NCI-H524 treated with DMSO at 0.1 percent for 48 hours (cell line): ENCODE results near the gene TBC1D2B.
A peak's percentile ranks its signal among the peaks of the same experiment; 100 is the strongest.
"Not testable (repeated sequence)": the region's sequence is repeated elsewhere in the genome, so short reads cannot be mapped to it uniquely, and the experiment has no call there.

ENCODE experiments used
- DNase-seq: peaks from one replicate; lab custom pipeline; 2025; lab: John Stamatoyannopoulos, UW

The TBC1D2B gene

GRCh38 chr15:78001656-78002055 is 75.9 kb downstream of the TBC1D2B start:
- DNase-seq: no peak

- DNase-seq: no peak
Measured at GRCh38 chr15:78000927-78001249, 76.6 kb downstream of the TBC1D2B start.

- peak; percentile 59 for DNase-seq
Measured at GRCh38 chr15:78000091-78000926, 77.2 kb downstream of the TBC1D2B start.

- no peak for DNase-seq
Measured at GRCh38 chr15:77999486-77999885, 78.0 kb downstream of the TBC1D2B start.

DNA sequence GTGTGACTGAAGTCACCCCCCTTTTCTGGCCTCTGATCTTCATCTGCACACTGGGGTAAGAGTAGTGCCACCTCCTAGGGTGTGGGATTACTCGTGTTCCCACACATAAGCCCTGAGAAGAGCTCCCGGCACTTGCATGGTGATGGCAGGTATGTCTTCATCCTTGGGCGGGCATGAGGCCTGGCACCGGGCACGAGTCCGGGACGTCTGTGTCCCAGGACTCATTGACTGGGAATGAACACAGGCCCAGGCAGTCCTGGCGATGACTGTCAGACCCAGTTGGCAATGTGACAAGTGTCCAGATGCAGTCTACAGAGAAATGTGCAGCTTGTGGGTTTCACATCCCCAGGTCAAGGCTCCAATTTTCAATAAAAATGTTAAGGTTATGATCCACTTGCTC is 78.9 kb downstream of the TBC1D2B start:
- DNase-seq: no peak

DNA sequence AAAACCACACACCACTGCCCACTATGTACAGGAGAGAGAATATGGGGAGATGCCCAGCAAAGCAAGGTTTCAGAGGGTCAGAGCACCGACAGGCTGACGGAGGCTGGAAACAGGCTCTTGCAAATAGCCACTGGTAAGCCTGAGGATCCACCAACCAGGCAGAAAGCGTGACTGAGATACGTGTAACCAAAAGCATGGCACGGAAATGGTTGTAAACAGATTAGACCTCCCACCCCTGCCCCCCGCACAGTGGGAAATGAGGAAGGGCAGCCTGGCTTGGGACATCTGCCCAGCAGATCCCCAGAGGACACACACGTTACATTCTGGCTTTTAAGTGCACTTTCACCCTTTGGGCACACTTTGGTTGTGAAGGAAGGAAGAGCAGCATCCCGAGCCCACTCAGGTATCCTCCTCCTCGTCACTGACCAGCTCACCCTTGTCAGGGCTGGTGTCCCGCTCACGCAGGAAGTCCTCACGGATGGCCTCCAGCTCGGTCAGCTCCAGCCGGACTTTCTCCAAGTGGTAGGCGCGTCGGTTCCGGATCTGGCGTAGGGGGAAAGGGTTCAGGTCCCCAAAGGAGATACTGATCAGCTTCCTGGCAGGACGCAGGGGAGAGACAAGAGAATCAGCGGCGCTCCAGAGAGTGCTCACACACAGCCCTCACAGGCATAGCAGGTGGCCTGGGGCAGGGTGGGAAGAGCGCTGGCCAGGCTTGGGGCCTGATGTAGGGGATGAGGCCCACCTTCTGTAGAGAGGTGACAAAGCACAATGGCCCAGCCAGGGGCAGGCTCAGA is 79.6 kb downstream of the TBC1D2B start:
- DNase-seq: not testable (repeated sequence)

DNA sequence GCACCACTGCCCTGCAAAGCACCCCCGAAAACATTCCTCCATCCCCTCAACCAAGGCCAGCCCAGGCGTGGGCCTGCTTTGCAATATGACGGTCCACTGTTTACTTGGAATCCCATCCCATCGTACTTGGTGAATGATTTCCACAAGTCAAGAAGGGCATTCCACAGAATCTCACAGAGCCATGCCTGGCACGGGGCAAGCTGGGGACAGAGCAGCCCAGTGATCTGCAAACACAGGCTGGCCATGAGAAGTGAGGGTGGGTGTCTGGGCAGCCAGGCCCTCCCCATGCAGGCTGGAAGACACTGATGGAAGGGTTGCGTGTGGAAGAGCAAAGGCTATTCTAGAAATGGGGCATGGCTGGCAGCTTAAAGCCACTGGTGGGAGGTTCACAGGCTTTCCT is 80.3 kb downstream of the TBC1D2B start:
- DNase-seq: not testable (repeated sequence)

GRCh38 chr15:77996713-77997171 is 80.8 kb downstream of the TBC1D2B start:
- DNase-seq: not testable (repeated sequence)

DNA sequence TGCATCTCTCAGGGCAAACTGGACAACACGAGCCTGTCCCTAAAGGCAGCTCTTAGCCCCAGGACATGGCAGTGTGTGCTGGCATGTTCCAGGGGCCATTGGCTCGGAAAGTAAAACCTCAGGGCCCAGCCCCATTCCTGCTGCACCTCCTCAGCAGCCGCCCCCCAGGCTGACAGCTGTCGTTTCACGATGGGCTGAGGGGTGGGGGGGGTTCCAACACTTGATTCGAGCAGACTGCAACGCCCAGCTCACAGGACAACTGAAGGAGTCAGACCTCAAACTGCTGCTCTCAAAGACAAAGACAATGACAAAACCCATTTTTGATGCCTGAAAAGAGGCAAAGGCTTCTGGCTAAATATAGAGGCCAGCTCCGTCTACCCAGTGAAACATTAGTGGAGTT is 81.3 kb downstream of the TBC1D2B start:
- DNase-seq: not testable (repeated sequence)

GRCh38 chr15:77995537-77995918 is 82.0 kb downstream of the TBC1D2B start:
- DNase-seq: not testable (repeated sequence)

- DNase-seq: not testable (repeated sequence)
Measured at GRCh38 chr15:77994893-77995536, 82.5 kb downstream of the TBC1D2B start.

GRCh38 chr15:77993970-77994693 is 83.4 kb downstream of the TBC1D2B start:
- not testable (repeated sequence) for DNase-seq

DNA sequence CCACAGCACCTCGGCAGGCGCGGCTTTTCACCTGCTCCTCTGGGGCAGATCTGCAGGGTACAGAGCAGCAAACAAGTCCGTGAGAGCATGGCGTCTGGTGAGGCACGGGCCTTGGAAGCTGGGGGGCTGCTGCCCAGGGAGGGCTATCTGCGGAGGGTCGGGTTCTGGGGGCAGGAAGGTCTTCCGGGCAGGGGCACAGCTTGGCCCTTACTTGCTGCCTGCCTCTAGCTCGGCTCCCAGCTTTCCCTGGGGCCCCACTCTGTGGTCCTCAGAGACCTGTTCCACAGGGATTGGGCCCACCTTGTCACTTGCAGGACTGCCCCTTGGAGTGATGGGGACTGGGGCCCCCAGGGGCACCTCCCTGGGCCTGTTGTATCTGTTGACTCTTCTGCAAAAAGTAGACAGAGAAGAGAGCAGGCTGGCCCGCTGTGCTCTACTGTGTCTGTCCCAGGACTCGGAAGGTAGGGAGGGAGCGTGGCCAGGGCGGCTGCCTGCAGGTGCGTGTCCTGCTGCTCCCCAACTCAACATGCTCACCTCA is 84.1 kb downstream of the TBC1D2B start:
- no peak for DNase-seq

GRCh38 chr15:77992356-77993222 is 84.9 kb downstream of the TBC1D2B start:
- DNase-seq: no peak

GRCh38 chr15:77991658-77992201 is 85.8 kb downstream of the TBC1D2B start:
- not testable (repeated sequence) for DNase-seq

DNA sequence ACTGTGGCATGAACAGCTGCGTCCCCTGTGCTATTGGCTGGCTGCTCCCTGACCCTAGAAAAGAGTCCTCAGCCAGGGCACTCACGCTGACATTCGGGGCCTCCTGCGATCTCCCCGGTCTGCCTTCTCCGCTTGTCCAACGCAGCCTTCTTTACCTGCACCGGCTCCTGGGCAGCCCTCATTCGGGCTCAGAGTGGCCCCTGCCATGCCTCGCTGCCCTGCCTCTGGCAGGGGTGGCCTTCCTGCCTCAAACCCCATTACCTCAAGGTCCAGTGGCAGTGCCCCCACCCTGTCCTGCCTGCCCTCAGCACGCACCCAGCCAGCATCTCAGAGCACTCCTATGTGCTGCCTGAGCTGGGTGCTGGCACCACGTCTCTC is 86.5 kb downstream of the TBC1D2B start:
- no peak for DNase-seq

DNA sequence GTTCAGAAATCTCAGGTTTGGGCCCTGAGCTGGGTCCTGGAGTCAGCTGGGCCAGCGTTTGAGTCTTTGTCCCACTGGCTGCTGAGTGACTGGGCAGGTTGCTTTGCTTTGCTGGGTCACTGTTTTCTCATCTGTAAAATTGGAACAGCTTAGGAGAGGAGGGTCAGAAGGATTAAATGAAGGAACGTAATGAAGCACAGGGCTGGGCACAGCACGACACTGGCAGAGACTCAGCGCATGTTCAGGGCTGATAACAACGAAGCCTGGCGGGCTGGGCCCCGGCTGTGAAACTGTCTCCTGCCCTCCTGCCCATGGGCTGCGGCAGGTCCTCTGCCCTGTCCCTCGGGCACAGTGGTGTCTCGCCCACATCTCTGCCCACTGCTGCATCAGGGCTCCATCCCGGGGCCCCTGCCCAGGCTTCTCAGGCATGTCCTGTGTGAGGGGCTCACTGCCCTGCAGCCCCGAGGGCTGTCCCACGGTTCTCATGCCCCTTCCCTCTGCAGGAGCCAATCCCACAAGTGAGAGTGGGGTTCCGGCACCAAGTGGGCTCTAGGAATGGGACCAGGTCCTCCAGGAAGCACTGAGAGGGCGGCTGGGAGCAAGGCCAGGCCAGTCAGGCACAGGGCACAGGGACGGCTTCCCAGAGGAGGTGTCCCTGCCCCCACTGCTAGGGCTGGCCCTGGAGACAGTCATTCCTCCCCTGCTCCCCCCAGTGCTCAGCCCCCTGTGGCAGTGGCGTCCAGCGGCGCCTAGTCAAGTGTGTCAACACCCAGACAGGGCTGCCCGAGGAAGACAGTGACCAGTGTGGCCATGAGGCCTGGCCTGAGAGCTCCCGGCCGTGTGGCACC is 88.0 kb downstream of the TBC1D2B start:
- no peak for DNase-seq

GRCh38 chr15:77988347-77989295 is 88.9 kb downstream of the TBC1D2B start:
- no peak for DNase-seq
